GM15510 (cell line): ENCODE measurements around the gene HBE1.

Source experiments
- POLR2A ChIP-seq: IDR thresholded peaks from 3 replicates; pipeline ENCODE4 v1.6.1; 2011; ENCODE audit warnings: borderline replicate concordance; ENCODE audit not compliant: insufficient read length; ENCODE audit errors: extremely low read depth

HBE1 gene

GRCh38 chr11:5245155-5245554 lies 24.6 kb downstream of the HBE1 start:
- TF ChIP-seq POLR2A: no peak

DNA sequence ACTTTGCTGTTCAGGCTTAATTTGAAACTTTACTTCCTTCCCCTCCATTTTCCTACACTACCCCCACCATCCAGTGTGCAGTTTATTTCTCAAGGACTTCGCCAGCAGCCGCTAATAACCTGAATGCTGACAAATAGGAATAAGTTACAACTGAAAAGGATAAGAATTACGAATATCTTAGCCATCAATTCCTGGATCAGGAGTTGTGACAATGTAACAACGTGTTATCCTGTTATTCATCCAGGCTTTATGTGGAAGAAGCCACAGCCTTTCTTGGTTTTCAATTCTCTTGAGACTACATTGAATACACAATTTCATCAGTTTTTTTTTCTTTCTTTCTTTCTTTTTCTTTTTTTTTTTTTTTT lies 25.9 kb downstream of the HBE1 start:
- no peak for TF ChIP-seq POLR2A

- TF ChIP-seq POLR2A: no peak
Measured at GRCh38 chr11:5242933-5243815, 26.6 kb downstream of the HBE1 start.

DNA sequence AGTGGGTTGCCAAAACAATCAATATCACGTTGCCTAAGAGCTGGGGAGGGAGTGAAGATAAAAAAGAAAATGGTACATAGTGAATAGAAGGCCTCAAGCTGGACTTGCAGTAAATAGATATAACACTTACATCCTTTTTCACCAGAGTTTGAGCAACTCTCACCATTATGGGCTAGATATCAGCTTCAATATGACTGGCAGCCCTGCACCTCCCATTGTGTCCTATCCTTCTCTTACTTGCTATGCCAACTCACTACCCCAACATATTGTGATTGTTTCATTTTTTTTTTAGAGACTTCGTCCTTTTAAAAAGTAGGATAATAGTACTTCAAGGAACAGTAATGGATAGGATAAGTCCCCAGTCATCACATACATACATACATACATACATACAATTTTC lies 27.5 kb downstream of the HBE1 start:
- no peak for TF ChIP-seq POLR2A

- TF ChIP-seq POLR2A: no peak
Measured at GRCh38 chr11:5241458-5241857, 28.3 kb downstream of the HBE1 start.

- TF ChIP-seq POLR2A: no peak
Measured at GRCh38 chr11:5240458-5240857, 29.3 kb downstream of the HBE1 start.

DNA sequence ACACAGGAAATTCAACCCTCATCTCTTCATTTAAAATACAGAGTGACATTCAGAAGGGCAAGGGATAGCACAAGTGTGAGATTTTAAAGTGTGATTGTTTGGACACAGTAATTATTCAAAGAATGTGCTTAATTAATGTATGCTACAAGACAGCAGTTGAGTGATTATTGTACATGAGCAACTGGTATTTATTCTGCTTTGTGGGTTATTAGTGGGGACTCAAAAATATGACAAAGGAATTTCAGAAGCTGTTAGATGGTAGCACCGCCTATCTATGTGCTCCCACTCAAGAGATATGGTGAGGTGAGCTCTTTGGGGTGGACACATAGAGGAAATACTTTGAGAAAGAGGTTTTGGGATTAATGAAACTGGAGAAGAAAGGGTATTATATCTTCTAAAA lies 29.7 kb downstream of the HBE1 start:
- no peak for TF ChIP-seq POLR2A

GRCh38 chr11:5239046-5239445 lies 30.7 kb downstream of the HBE1 start:
- no peak for TF ChIP-seq POLR2A

GRCh38 chr11:5238486-5238885 lies 31.3 kb downstream of the HBE1 start:
- TF ChIP-seq POLR2A: no peak

- no peak for TF ChIP-seq POLR2A
Measured at GRCh38 chr11:5237420-5237819, 32.3 kb downstream of the HBE1 start.

DNA sequence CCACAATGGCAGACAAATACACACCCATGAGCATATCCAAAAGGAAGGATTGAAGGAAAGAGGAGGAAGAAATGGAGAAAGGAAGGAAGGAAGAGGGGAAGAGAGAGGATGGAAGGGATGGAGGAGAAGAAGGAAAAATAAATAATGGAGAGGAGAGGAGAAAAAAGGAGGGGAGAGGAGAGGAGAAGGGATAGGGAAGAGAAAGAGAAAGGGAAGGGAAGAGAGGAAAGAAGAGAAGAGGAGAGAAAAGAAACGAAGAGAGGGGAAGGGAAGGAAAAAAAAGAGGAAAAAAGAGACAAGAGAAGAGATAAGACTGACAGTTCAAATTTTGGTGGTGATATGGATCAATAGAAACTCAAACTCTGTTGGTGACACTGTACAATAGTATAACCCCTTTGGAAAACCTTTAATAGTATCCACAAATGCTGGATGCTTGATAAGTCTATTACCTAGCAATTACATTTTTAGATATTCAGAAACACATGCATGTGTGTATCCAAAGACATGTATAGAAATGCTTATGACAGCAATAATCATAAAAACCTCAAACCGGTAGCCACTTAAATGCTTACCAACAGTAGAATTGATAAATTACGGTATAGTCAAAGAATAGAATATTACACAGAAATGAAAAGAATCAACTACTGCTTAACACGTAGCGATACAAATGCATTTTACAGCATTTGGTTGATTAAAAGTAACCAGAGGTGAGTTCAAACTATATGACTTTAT lies 34.2 kb downstream of the HBE1 start:
- no peak for TF ChIP-seq POLR2A

DNA sequence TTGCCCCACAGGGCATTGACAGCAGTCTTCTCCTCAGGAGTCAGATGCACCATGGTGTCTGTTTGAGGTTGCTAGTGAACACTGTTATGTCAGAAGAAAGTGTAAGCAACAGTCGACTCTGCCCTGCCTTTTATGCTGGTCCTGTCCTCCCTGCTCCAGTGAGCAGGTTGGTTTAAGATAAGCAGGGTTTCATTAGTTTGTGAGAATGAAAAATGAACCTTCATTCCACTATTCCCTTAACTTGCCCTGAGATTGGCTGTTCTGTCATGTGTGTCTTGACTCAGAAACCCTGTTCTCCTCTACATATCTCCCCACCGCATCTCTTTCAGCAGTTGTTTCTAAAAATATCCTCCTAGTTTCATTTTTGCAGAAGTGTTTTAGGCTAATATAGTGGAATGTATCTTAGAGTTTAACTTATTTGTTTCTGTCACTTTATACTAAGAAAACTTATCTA lies 35.3 kb downstream of the HBE1 start, which contains the start of gene HBD:
Gene HBD (minus strand): TSS at position 103 of the 454 bp plus-strand sequence. CDS start 50 bp downstream, at position 53.
- TF ChIP-seq POLR2A: no peak

GRCh38 chr11:5233307-5233706 lies 36.4 kb downstream of the HBE1 start:
- TF ChIP-seq POLR2A: no peak

GRCh38 chr11:5232821-5233220 lies 36.9 kb downstream of the HBE1 start:
- no peak for TF ChIP-seq POLR2A

DNA sequence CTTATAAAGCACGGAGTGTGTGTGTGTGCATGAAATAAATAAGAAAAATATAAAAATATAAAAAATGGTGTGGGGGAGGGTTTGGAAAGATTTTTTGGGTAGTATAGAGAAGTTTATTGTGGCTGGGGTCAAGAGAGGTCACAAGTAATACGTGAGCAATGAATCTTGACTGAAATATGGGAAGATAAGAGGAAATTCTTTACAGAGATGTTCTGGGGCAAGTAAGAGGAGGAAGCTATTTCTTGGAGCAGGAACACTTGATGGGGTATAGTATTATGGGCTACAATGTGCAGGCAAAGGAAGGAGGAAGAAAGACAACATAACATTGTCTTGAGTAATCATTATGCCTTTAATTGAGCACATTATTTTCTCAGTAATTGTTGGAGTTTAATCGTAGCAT lies 37.6 kb downstream of the HBE1 start:
- no peak for TF ChIP-seq POLR2A

GRCh38 chr11:5231111-5231510 lies 38.6 kb downstream of the HBE1 start:
- TF ChIP-seq POLR2A: no peak

DNA sequence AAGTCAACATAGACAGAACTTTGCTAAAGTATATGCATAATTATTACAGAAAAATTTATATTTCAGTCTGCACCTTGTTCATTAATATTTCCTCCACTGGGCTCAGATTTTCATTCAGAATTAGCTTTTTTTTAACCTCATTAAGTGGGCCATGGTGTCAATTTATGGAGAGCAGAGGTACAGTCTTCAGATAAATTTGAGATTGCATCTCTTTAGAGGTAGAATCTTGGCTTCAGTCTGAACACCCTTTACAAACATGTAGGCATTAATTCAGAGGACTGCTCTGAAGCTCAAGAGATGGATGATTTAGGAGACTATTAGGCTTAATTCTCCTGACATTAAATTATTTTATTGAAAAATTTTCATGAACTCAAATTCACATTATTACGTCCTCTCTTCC lies 39.5 kb downstream of the HBE1 start:
- TF ChIP-seq POLR2A: no peak

- no peak for TF ChIP-seq POLR2A
Measured at GRCh38 chr11:5229796-5230195, 39.9 kb downstream of the HBE1 start.
